ENCODE data around the gene HRH1. TPM values are rescaled to one million over a fixed set of nuclear protein-coding genes. Genes with fewer than 3 reads are reported as not detected.

The HRH1 gene
- total and polyA plus RNA-seq, 2 experiments from 2014 or later = not detected

DNA sequence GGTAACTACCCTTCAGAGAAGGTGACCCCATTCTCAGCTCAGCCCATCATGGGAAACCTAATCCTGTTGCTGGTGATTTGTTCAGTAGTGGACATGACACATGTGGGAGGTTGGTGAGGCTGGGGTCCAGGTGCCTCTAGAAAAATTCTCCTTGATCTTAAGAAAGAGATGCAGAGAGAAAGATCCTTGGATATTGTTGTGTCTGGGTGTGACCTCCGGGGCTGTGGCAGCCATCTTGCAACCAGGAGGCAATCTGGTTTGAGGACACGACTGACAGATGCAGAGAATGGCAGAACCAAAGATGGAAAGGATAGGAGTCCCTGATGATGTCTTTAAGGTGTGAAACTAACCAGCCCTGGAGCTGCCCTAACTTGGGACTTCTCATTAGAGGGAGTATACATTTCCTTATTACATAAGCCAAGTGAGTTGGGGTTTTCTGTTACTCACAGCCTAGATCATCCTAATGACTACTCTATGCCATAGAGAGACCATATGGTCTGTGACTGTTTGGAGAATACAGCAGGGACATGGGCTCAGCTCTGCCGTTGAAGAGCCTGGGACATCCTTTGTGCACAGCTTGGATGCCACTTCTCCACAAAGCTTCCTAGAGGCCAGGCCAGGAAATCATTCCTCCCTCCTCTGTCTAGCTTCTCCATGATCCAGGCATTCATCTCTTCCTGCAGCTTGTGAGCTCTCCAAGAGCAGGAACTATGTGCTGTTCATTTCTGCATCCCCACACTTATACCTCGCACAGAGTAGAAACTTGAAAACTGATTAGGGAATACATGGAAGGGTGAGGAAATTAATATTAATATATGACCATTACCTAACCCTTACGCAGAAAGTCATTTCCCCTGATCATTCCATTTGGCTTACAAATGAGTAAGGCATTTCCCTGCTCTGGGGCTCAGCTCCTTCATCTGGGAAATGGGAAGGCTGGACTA is 45.9 kb downstream of the HRH1 start:
- ATAC-seq (no peak), DNase-seq (ENCODE audit: low spot score) (no peak)
- H3K4me1 ChIP-seq (ENCODE audit: insufficient read depth) = peaks cover 9% of the 10 kb centered on the region; the same call in 1 of the 2 replicates
- TF ChIP-seq POLR2AphosphoS5 (IDR thresholded peaks at IDR 0.05; ENCODE audit: low read depth) (no peak), ZNF462 (CRISPR knock-in tag; IDR thresholded peaks at IDR 0.05) (no peak), JUNB (IDR thresholded peaks at IDR 0.05; ENCODE audit: unreplicated experiment) (no peak), REST (IDR thresholded peaks at IDR 0.05; ENCODE audit: unreplicated experiment) (no peak), NANOG (IDR thresholded peaks at IDR 0.05; ENCODE audit: borderline replicate concordance) (no peak), CTCF (conservative IDR thresholded peaks at IDR 0.05; ENCODE audit: low read depth in 2 of 2) (no peak), CREB1 (CRISPR knock-in tag; IDR thresholded peaks at IDR 0.05; ENCODE audit: low read depth) (no peak), STAT1 (IDR thresholded peaks at IDR 0.05; ENCODE audit: unreplicated experiment) (no peak)
- TF ChIP-seq, protein P1, sequence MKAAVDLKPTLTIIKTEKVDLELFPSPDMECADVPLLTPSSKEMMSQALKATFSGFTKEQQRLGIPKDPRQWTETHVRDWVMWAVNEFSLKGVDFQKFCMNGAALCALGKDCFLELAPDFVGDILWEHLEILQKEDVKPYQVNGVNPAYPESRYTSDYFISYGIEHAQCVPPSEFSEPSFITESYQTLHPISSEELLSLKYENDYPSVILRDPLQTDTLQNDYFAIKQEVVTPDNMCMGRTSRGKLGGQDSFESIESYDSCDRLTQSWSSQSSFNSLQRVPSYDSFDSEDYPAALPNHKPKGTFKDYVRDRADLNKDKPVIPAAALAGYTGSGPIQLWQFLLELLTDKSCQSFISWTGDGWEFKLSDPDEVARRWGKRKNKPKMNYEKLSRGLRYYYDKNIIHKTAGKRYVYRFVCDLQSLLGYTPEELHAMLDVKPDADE (IDR thresholded peaks at IDR 0.05) = no peak
- H3K79me2 ChIP-seq (replicated peaks; ENCODE audit: insufficient read depth) = no peaks in the 10 kb centered on the region
- H3F3A ChIP-seq (replicated peaks; ENCODE audit: low read depth) = no peaks in the 10 kb centered on the region
- Mint-ChIP-seq H3K27me3 (ENCODE audit: insufficient read depth, low read depth, poor library complexity) (peaks cover 13% of the 10 kb centered on the region), H3K4me3 (no peak overlapping the region), H3K27ac (no peak overlapping the region), H3K4me1 (peaks cover 32% of the 10 kb centered on the region), H3K36me3 (ENCODE audit: low read depth) (no peaks in the 10 kb centered on the region), H3K9me3 (no peaks in the 10 kb centered on the region)
- no peaks in the 10 kb centered on the region for H3K9me2 ChIP-seq (ENCODE audit: insufficient read depth)
- no peak overlapping the region for H3K4me3 ChIP-seq
- no peak overlapping the region for H2AFZ ChIP-seq
- H3K4me2 ChIP-seq = no peak overlapping the region
- no peaks in the 10 kb centered on the region for H4K20me1 ChIP-seq (replicated peaks; ENCODE audit: insufficient read depth)
- no peak overlapping the region for H3K27ac ChIP-seq (ENCODE audit: low read depth)
- H3K27me3 ChIP-seq (ENCODE audit: insufficient read depth) = no peaks in the 10 kb centered on the region
- H3K36me3 ChIP-seq (ENCODE audit: insufficient read depth) = no peaks in the 10 kb centered on the region
